22Rv1 (cell line): ENCODE measurements around the gene FAM83D.

Source experiments
- ZFX ChIP-seq: fragments of 450-650 bp; IDR thresholded peaks from 2 replicates; pipeline ENCODE4 v1.6.1; 2017; ENCODE audit warnings: antibody characterized with exemption, borderline replicate concordance
- TF ChIP-seq, protein P1 (sequence below): fragments of 450-650 bp; IDR thresholded peaks from 2 replicates; pipeline ENCODE4 v1.5.1; 2017; ENCODE audit warnings: mild to moderate bottlenecking

GRCh38 chr20:38970302-38970701, 44.1 kb downstream of the FAM83D start:
- TF ChIP-seq, protein P1, sequence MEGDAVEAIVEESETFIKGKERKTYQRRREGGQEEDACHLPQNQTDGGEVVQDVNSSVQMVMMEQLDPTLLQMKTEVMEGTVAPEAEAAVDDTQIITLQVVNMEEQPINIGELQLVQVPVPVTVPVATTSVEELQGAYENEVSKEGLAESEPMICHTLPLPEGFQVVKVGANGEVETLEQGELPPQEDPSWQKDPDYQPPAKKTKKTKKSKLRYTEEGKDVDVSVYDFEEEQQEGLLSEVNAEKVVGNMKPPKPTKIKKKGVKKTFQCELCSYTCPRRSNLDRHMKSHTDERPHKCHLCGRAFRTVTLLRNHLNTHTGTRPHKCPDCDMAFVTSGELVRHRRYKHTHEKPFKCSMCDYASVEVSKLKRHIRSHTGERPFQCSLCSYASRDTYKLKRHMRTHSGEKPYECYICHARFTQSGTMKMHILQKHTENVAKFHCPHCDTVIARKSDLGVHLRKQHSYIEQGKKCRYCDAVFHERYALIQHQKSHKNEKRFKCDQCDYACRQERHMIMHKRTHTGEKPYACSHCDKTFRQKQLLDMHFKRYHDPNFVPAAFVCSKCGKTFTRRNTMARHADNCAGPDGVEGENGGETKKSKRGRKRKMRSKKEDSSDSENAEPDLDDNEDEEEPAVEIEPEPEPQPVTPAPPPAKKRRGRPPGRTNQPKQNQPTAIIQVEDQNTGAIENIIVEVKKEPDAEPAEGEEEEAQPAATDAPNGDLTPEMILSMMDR, result no peak
- no peak for TF ChIP-seq ZFX
